Bone marrow (tissue), 2 donors: Measurements from ENCODE around the gene HYAL2.

ENCODE experiments used
- DNase-seq, 2 donors: peaks; one replicate each; lab custom pipeline; 2025; lab: John Stamatoyannopoulos, UW

Gene HYAL2

GRCh38 chr3:50330330-50330729 lies 7.8 kb upstream of the HYAL2 start:
- no peak for DNase-seq

- peak; percentile 79 to 92 for DNase-seq
Observed at GRCh38 chr3:50327943-50328691, 5.6 kb upstream of the HYAL2 start, which contains the start of gene TUSC2. Gene TUSC2, minus strand, starts transcription at chr3:50328223. Its CDS starts 124 bp downstream, at chr3:50328099.

GRCh38 chr3:50327129-50327528 lies 4.6 kb upstream of the HYAL2 start:
- DNase-seq, result no peak

GRCh38 chr3:50326182-50326541 lies 3.6 kb upstream of the HYAL2 start:
- DNase-seq, result no peak

GRCh38 chr3:50325497-50326181 lies 3.1 kb upstream of the HYAL2 start:
- no peak for DNase-seq

GRCh38 chr3:50325113-50325480 lies 2.6 kb upstream of the HYAL2 start:
- no peak for DNase-seq

- peak; percentile 9 to 22 for DNase-seq
Observed at GRCh38 chr3:50324351-50325112, 2.0 kb upstream of the HYAL2 start.

GRCh38 chr3:50323614-50324199 lies 1.2 kb upstream of the HYAL2 start:
- DNase-seq, result no peak

- DNase-seq, result no peak
Observed at GRCh38 chr3:50323092-50323600, 601 bp upstream of the HYAL2 start.

GRCh38 chr3:50322115-50322385 lies 495 bp downstream of the HYAL2 start:
- no peak for DNase-seq

- peak; percentile 75 to 83 for DNase-seq
Observed at GRCh38 chr3:50321336-50322114, 1.0 kb downstream of the HYAL2 start.

GRCh38 chr3:50320853-50321335 lies 1.7 kb downstream of the HYAL2 start:
- peak; percentile 23 to 75 for DNase-seq

GRCh38 chr3:50319894-50320625 lies 2.5 kb downstream of the HYAL2 start:
- DNase-seq, result no peak

- DNase-seq, result no peak
Observed at GRCh38 chr3:50319181-50319893, 3.2 kb downstream of the HYAL2 start.

GRCh38 chr3:50318615-50319014 lies 3.9 kb downstream of the HYAL2 start:
- no peak for DNase-seq

- no peak for DNase-seq
Observed at GRCh38 chr3:50318163-50318562, 4.4 kb downstream of the HYAL2 start.

- DNase-seq, result no peak
Observed at GRCh38 chr3:50317300-50317699, 5.2 kb downstream of the HYAL2 start.

GRCh38 chr3:50316657-50317242 lies 5.8 kb downstream of the HYAL2 start:
- DNase-seq, result no peak

GRCh38 chr3:50314816-50315215 lies 7.7 kb downstream of the HYAL2 start:
- DNase-seq, result no peak

GRCh38 chr3:50314342-50314741 lies 8.2 kb downstream of the HYAL2 start:
- DNase-seq, result no peak
